Kidney (tissue), 14 donors: ENCODE results near the gene GPATCH2. TPM values are rescaled to one million over a fixed set of nuclear protein-coding genes. Genes with fewer than 3 reads are reported as not detected.

Experiments
- DNase-seq, 5 donors: peaks; one replicate each; pipeline ENCODE4 v3.0.0-alpha.2; 2013 to 2020
- FAIRE-seq: peaks from 2 replicates; lab custom pipeline; 2012; peaks lifted over from hg19 to GRCh38; lab: Jason Lieb, UNC
- H3K27ac ChIP-seq, 2 donors: one replicate each; pipeline ENCODE4 v1.7.0; 2013; ENCODE audit warnings: low read depth in 2 of 2, low read length in 2 of 2, inconsistent platforms in 1 of 2
- H3K27me3 ChIP-seq: one replicate; pipeline ENCODE4 v1.7.1; 2013; ENCODE audit warnings: low read length, inconsistent platforms; ENCODE audit not compliant: control insufficient read depth, insufficient read depth
- H3K36me3 ChIP-seq, 3 donors: one replicate each; pipeline versions ENCODE4 v1.7.0 to v1.7.1; 2013; ENCODE audit warnings: low read length in 3 of 3, control low read depth in 1 of 3, inconsistent platforms in 1 of 3; ENCODE audit not compliant: insufficient read depth in 3 of 3, control insufficient read depth in 2 of 3
- H3K4me1 ChIP-seq, 3 donors: one replicate each; pipeline versions ENCODE4 v1.7.0 to v1.7.1; 2013; ENCODE audit warnings: low read length in 3 of 3, inconsistent platforms in 1 of 3, low read depth in 1 of 3; ENCODE audit not compliant: control insufficient read depth in 2 of 3, insufficient read depth in 2 of 3
- H3K4me3 ChIP-seq, 3 donors: one replicate each; pipeline versions ENCODE4 v1.7.0 to v1.8.1; 2013; ENCODE audit warnings: low read length in 3 of 3, control low read depth in 1 of 3, inconsistent platforms in 1 of 3
- H3K9ac ChIP-seq, 3 donors: one replicate each; pipeline versions ENCODE4 v1.7.0 to v1.7.1; 2013; ENCODE audit warnings: low read length in 3 of 3, control low read depth in 1 of 3, inconsistent platforms in 1 of 3
- H3K9me3 ChIP-seq, 3 donors: one replicate each; pipeline versions ENCODE4 v1.7.0 to v1.7.1; 2013; ENCODE audit warnings: low read length in 3 of 3, control low read depth in 1 of 3, inconsistent platforms in 1 of 3; ENCODE audit not compliant: control insufficient read depth in 2 of 3, insufficient read depth in 1 of 3
- intact Hi-C: fragments of 100-400 bp; cut with DNase I; formaldehyde crosslinking; loops from one replicate; pipeline ENCODE4 v1.11.1; 2022
- polyA plus RNA-seq: library from polyadenylated mRNA; stranded (reverse); fragments of 350-450 nt; fragmentation: Illumina TruSeq; extraction: RNeasy Lipid Tissue Mini Kit (QIAGEN cat#74804); gene quantifications from one replicate; pipeline ENCODE4 v1.2.3, GENCODE V29; 2014; ENCODE audit warnings: low read depth, low replicate concordance; ENCODE audit not compliant: insufficient read depth
- total RNA-seq: library from RNA; stranded (reverse); fragmentation: NEBNext Ultra II Directional; extraction: Animal tissue kit (Norgen Biotek cat#: 25700); gene quantifications from one replicate; pipeline ENCODE4 v1.2.1, GENCODE V29; 2021
- TF ChIP-seq, protein P1 (sequence below): IDR thresholded peaks from 3 replicates; pipeline ENCODE4 v1.5.1; 2012; ENCODE audit warnings: mild to moderate bottlenecking, moderate library complexity, borderline replicate concordance; ENCODE audit not compliant: insufficient read depth; ENCODE audit errors: extremely low read depth
- donor health status: control.
- donor health status: control.
- donor health status: control.
- donor health status: control.
- donor health status: control.
- donor health status: DM: yes; HTN: yes; CAD: no.
- donor health status: Normal renal cell carcinoma (clear cell type).

The GPATCH2 gene
- total and polyA plus RNA-seq, 2 donors from 2014 or later, result 3.9 to 18.7 TPM

DNA sequence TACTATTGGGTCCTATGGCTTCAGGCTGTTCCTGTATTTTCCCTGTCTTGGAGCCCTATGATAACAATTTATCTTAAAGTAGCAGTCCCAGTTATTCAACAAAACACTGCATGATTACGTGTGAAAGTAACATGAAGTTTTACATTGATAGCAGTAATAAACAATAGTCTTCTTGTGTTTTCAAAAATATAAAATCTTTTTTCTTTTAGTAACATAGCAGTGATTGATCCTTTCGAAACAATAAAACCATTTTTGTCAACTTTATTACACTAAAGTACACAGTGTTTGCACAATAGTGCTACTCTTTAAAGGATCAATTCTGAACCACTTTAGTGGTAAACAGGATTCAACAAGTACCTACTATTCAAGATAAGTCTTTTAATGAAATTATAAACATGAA lies 90.6 kb downstream of the GPATCH2 start:
- Histone ChIP-seq H3K27me3 (no peaks in the 10 kb centered on the region), H3K4me1 (no peaks in the 10 kb centered on the region), H3K9me3 (no peaks in the 10 kb centered on the region), H3K27ac (no peak overlapping the region), H3K36me3 (no peaks in the 10 kb centered on the region), H3K9ac (no peak overlapping the region), H3K4me3 (no peak overlapping the region)
- no peak for DNase-seq
- TF ChIP-seq, protein P1, sequence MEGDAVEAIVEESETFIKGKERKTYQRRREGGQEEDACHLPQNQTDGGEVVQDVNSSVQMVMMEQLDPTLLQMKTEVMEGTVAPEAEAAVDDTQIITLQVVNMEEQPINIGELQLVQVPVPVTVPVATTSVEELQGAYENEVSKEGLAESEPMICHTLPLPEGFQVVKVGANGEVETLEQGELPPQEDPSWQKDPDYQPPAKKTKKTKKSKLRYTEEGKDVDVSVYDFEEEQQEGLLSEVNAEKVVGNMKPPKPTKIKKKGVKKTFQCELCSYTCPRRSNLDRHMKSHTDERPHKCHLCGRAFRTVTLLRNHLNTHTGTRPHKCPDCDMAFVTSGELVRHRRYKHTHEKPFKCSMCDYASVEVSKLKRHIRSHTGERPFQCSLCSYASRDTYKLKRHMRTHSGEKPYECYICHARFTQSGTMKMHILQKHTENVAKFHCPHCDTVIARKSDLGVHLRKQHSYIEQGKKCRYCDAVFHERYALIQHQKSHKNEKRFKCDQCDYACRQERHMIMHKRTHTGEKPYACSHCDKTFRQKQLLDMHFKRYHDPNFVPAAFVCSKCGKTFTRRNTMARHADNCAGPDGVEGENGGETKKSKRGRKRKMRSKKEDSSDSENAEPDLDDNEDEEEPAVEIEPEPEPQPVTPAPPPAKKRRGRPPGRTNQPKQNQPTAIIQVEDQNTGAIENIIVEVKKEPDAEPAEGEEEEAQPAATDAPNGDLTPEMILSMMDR, result no peak
- intact Hi-C loops, result no loop called here
- FAIRE-seq, result no peak

DNA sequence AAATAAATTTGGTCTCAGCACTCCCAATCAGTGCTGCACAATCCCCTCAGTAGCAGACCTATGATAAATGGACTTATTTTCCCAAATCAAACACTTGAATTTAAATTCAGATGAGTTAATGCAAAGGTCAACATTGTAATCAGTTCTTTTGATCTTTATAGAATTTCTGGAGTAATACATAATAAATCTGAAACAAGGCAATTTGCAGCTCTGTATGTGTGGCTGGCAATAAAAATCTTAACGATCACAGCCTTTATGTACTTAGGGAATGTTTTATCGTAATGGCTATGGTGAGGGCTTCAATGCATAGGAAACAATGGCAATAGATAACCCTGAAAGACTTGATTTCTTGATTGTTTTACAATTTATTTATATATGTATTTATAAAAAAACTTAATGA lies 91.4 kb downstream of the GPATCH2 start:
- Histone ChIP-seq H3K27ac (no peak overlapping the region), H3K9ac (no peak overlapping the region), H3K36me3 (no peaks in the 10 kb centered on the region), H3K9me3 (no peaks in the 10 kb centered on the region), H3K27me3 (no peaks in the 10 kb centered on the region), H3K4me1 (peaks cover 0 to 5% (median 0%) of the 10 kb centered on the region in 3 donors), H3K4me3 (no peak overlapping the region)
- FAIRE-seq (no peak), DNase-seq (no peak)
- TF ChIP-seq, protein P1, result no peak
- intact Hi-C loops, result no loop called here

DNA sequence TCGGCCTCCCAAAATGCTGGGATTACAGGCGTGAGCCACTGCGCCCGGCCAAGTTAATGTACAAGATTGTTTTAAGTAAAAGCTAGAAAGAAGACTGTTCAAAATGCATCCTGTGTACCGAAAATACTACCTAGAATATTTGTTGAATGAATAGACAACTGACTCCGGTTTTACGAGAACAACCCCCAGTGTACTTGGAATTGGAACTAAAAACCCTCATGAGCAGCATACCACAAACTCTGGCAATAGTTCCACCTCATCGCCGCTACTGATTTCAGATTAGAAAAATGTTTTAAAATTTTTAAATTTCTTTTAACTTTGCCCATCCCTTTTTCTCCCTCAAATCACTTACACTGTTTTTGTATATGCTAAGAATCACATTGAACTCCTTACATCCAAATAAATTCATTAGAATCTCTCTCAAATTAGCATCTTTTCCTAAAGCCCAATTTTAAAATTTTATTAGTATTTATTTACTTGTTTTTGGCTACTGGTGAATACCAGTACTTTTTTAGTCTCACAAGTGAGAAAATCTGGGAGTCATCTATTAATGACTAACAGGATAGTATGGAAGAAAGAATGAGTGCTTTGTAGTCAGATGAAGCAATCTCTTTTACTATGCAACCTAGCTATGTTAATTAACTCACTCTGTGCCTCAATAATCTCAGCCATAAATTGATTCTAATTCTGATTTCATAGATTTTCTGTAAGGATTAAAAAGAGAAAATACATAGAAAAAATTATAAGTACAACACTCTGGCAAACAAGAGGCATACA lies 95.1 kb downstream of the GPATCH2 start:
- peaks cover 0 to 5% (median 0%) of the 10 kb centered on the region in 3 donors for H3K4me1 ChIP-seq
- H3K36me3 ChIP-seq, result no peaks in the 10 kb centered on the region
- H3K27me3 ChIP-seq, result no peaks in the 10 kb centered on the region
- intact Hi-C loops, result no loop called here
- no peak overlapping the region for H3K27ac ChIP-seq
- no peaks in the 10 kb centered on the region for H3K9me3 ChIP-seq
- DNase-seq (no peak), FAIRE-seq (no peak)
- TF ChIP-seq, protein P1, result no peak
- no peak overlapping the region for H3K4me3 ChIP-seq
- no peak overlapping the region for H3K9ac ChIP-seq
